Neural progenitor cell (in vitro differentiated cells): ENCODE results near the gene PRKAG2. TPM values are rescaled to one million over a fixed set of nuclear protein-coding genes. Genes with fewer than 3 reads are reported as not detected.

Source experiments
- DNase-seq: peaks from one replicate; pipeline ENCODE4 v3.0.0-alpha.2; 2016; ENCODE audit warnings: low spot score
- H2AFZ ChIP-seq: fragments of 200-600 bp; sonication (generic); replicated peaks from 2 replicates; pipeline ENCODE4 v1.6.1; 2016; ENCODE audit warnings: antibody characterized with exemption
- H3F3A ChIP-seq: fragments of 200-600 bp; sonication (generic); 2 replicates; pipeline ENCODE4 v1.6.1; 2016; ENCODE audit warnings: antibody characterized with exemption, low read depth
- H3K27ac ChIP-seq: fragments of 200-600 bp; sonication (generic); 2 replicates; pipeline ENCODE4 v1.5.1; 2016; ENCODE audit warnings: mild to moderate bottlenecking
- H3K27me3 ChIP-seq: fragments of 200-600 bp; sonication (generic); 2 replicates; pipeline ENCODE4 v1.6.1; 2016; ENCODE audit warnings: mild to moderate bottlenecking, moderate library complexity
- H3K36me3 ChIP-seq: fragments of 200-600 bp; sonication (generic); 2 replicates; pipeline ENCODE4 v1.5.1; 2016
- H3K4me1 ChIP-seq: fragments of 200-600 bp; sonication (generic); 2 replicates; pipeline ENCODE4 v1.6.1; 2016; ENCODE audit warnings: mixed run types
- H3K4me2 ChIP-seq: fragments of 200-600 bp; sonication (generic); 2 replicates; pipeline ENCODE4 v1.6.1; 2016
- H3K4me3 ChIP-seq: fragments of 200-600 bp; sonication (generic); 2 replicates; pipeline ENCODE4 v1.5.1; 2016
- H3K79me2 ChIP-seq: fragments of 200-600 bp; sonication (generic); 2 replicates; pipeline ENCODE4 v1.6.1; 2016; ENCODE audit warnings: low read depth
- H3K9ac ChIP-seq: fragments of 200-600 bp; sonication (generic); 2 replicates; pipeline ENCODE4 v1.6.1; 2016
- H3K9me3 ChIP-seq: fragments of 200-600 bp; sonication (generic); 2 replicates; pipeline ENCODE4 v1.5.1; 2016; ENCODE audit warnings: low read depth
- H4K20me1 ChIP-seq: fragments of 200-600 bp; sonication (generic); 2 replicates; pipeline ENCODE4 v1.6.1; 2016; ENCODE audit warnings: low read depth
- H3K27ac Mint-ChIP-seq: 3 replicates; pipeline ENCODE4 v1.8.0; 2021; ENCODE audit warnings: mixed read lengths
- H3K27me3 Mint-ChIP-seq: 2 replicates; pipeline ENCODE4 v1.8.0; 2022; ENCODE audit warnings: low read depth, mild to moderate bottlenecking, inconsistent platforms, moderate library complexity, mixed read lengths; ENCODE audit not compliant: insufficient read depth
- H3K36me3 Mint-ChIP-seq: 3 replicates; pipeline ENCODE4 v1.8.0; 2021; ENCODE audit warnings: mixed read lengths
- H3K4me1 Mint-ChIP-seq: 3 replicates; pipeline ENCODE4 v1.8.0; 2021; ENCODE audit warnings: mixed read lengths
- H3K4me3 Mint-ChIP-seq: 3 replicates; pipeline ENCODE4 v1.8.0; 2021; ENCODE audit warnings: mild to moderate bottlenecking, moderate library complexity, mixed read lengths
- H3K9me3 Mint-ChIP-seq: 3 replicates; pipeline ENCODE4 v1.8.0; 2020; ENCODE audit warnings: mixed read lengths
- EZH2 ChIP-seq: fragments of 200-600 bp; sonication (generic); IDR thresholded peaks from 2 replicates; pipeline ENCODE4 v1.6.1; 2017; ENCODE audit warnings: antibody characterized with exemption, mild to moderate bottlenecking, moderate library complexity
- EZH2phosphoT487 ChIP-seq: fragments of 200-600 bp; sonication (generic); IDR thresholded peaks from 2 replicates; pipeline ENCODE4 v1.6.1; 2017; ENCODE audit warnings: antibody characterized with exemption
- total RNA-seq: library from RNA; depleted of rRNA; stranded (reverse); fragments of >200 nt; gene quantifications from 2 replicates; pipeline ENCODE4 v1.2.3, GENCODE V29; 2015; ENCODE audit warnings: low replicate concordance
- TF ChIP-seq, protein P1 (sequence below): fragments of 200-600 bp; sonication (generic); IDR thresholded peaks from 2 replicates; pipeline ENCODE4 v1.5.1; 2017; ENCODE audit warnings: antibody characterized with exemption, mild to moderate bottlenecking

Gene PRKAG2
- total RNA-seq, result 11.1 and 11.4 TPM in 2 replicates

DNA sequence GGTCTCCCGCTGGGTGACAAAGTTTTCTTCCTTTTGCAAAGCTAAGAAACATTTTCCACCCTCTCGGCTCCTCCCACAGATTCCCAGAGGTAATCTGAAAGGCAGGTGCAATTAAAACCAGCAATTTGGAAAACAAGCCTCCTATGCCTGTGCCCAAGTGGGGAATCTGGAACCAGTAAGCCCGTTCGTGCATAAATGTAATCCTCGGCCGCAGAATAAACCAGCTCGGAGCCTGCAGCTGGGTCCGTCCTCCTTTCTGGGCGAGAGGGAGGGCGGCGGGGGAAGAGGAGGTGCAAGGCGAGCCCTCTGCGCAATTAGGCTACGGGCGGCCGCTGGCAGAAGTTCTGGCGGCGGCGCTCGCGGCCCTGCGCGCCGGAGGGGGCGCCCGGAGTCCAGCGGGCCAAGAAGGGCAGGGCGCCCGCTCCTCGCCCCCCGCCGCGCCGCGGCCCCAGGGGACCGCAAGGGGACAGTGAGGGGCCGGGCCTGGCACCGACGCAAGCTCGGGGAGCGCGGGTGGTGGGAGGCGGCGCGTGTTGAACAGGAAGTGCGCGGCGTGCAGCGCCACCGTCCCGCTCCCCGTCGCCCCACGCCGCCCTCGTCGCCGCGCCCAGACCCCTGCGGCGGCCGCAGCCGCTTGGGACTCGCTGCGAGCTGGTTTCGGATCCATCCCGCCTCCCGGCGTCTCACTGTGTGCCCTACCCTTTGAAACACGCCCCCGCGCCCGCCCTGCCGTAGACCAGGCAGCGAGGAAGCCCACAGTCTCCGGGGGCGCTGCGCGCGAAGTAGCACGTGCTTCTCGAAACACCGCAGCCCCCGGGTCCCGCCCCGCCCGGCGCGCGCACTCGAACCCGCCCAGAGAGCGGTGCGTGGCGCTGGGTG is at the start of gene PRKAG2:
TSS of gene PRKAG2 (minus strand) at position 217 of the 879 bp plus-strand sequence. CDS start 495 bp downstream, outside the sequence.
- H3K9me3 ChIP-seq, result no peaks in the 10 kb centered on the region
- peaks cover 54% of the 10 kb centered on the region for H3K27me3 ChIP-seq
- H3K4me3 ChIP-seq, result peak within 1 kb of the TSS; percentile 90
- H3F3A ChIP-seq, result peaks cover 26% of the 10 kb centered on the region
- Mint-ChIP-seq H3K27me3 (peaks cover 35% of the 10 kb centered on the region), H3K27ac (no peak within 1 kb of the TSS), H3K4me3 (peak within 1 kb of the TSS; percentile 92), H3K9me3 (no peaks in the 10 kb centered on the region), H3K36me3 (no peaks in the 10 kb centered on the region), H3K4me1 (peaks cover 10% of the 10 kb centered on the region)
- peak; percentile 82 for DNase-seq
- no peaks in the 10 kb centered on the region for H3K36me3 ChIP-seq
- no peak within 1 kb of the TSS for H3K27ac ChIP-seq
- H3K79me2 ChIP-seq, result no peaks in the 10 kb centered on the region
- H3K9ac ChIP-seq, result no peak within 1 kb of the TSS
- H2AFZ ChIP-seq, result peak within 1 kb of the TSS; percentile 96
- H3K4me2 ChIP-seq, result peak within 1 kb of the TSS; percentile 100
- H4K20me1 ChIP-seq, result peaks cover 10% of the 10 kb centered on the region
- peak; percentile 20 for TF ChIP-seq EZH2
- peak; percentile 39 for TF ChIP-seq EZH2phosphoT487
- TF ChIP-seq, protein P1, sequence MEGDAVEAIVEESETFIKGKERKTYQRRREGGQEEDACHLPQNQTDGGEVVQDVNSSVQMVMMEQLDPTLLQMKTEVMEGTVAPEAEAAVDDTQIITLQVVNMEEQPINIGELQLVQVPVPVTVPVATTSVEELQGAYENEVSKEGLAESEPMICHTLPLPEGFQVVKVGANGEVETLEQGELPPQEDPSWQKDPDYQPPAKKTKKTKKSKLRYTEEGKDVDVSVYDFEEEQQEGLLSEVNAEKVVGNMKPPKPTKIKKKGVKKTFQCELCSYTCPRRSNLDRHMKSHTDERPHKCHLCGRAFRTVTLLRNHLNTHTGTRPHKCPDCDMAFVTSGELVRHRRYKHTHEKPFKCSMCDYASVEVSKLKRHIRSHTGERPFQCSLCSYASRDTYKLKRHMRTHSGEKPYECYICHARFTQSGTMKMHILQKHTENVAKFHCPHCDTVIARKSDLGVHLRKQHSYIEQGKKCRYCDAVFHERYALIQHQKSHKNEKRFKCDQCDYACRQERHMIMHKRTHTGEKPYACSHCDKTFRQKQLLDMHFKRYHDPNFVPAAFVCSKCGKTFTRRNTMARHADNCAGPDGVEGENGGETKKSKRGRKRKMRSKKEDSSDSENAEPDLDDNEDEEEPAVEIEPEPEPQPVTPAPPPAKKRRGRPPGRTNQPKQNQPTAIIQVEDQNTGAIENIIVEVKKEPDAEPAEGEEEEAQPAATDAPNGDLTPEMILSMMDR, result peak; percentile 16
- H3K4me1 ChIP-seq, result peaks cover 22% of the 10 kb centered on the region

DNA sequence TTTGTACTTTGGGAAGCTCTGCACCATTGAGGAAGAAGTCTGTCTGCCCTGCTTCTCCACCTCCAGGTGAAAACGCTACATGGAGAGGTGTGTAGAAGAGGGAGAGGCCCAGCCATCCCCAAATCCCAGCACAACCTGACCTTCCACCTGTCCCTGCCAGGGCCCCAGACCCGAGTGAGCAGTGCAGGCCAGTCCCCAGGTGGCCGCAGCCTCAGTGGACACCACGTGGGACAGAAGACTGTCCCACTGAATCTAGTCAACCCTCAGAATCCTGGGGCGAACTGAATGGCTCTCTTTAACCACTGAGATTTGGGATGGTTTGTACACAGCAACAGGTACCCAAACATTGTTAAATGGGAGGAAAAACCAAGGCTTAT is 49.4 kb upstream of the PRKAG2 start:
- no peak overlapping the region for H2AFZ ChIP-seq
- no peak for DNase-seq
- H3K27me3 Mint-ChIP-seq, result peaks cover 11% of the 10 kb centered on the region
- H3K36me3 Mint-ChIP-seq, result no peaks in the 10 kb centered on the region
- no peaks in the 10 kb centered on the region for H3K36me3 ChIP-seq
- no peaks in the 10 kb centered on the region for H3K4me1 ChIP-seq
- no peaks in the 10 kb centered on the region for H3K27me3 ChIP-seq
- no peaks in the 10 kb centered on the region for H3F3A ChIP-seq
- H3K9me3 Mint-ChIP-seq, result peaks cover 3% of the 10 kb centered on the region
- no peak for TF ChIP-seq EZH2phosphoT487
- no peak overlapping the region for H3K9ac ChIP-seq
- H3K79me2 ChIP-seq, result no peaks in the 10 kb centered on the region
- H3K4me3 ChIP-seq, result no peak overlapping the region
- no peak overlapping the region for H3K4me2 ChIP-seq
- H3K9me3 ChIP-seq, result no peaks in the 10 kb centered on the region
- peaks cover 10% of the 10 kb centered on the region for H3K4me1 Mint-ChIP-seq
- H3K27ac ChIP-seq, result no peak overlapping the region
- H3K4me3 Mint-ChIP-seq, result no peak overlapping the region
- no peaks in the 10 kb centered on the region for H4K20me1 ChIP-seq
- peak overlapping the region; percentile 77 for H3K27ac Mint-ChIP-seq

DNA sequence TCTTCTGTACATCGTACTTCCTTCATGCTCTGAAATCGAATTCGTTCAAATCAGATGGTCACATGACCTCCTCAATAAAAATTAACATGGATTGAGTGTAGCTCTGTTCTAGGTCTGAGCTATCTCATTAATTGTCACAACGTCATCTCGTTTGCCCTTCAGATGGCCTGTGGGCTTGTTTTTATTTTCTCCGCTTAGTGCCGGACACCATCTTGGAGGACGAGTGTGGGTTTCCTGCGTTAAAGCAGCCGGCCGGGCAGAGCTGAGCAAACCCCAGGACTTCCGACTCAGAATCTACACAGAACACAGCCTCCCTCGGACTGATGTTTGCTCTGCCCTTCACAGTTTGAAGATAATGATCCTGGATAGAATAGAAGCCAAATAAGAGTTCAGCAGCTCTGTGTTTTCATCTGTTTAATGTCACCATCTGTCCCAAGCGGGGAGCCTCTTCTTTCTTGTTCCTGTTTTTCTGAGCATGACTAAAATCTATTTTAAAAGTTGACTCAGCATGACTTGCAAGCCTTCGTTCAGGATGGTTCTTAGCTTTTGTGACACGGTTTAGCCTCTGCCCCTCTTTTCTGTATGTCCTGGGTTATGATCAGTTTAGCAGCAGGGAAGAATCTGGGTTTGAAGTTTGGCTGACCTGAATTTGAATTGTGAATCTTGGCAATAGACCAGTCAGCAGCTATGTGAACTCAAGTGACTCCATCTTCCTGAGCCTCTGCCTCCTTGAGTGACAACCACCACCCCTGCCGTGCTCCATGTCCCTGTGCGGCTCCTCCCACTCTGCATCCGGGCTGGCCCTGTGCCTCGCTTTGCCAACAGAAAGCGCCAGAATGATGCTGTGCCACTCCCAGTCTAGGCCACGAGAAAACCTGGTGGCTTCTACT is 48.8 kb upstream of the PRKAG2 start:
- Mint-ChIP-seq H3K27me3 (peaks cover 11% of the 10 kb centered on the region), H3K27ac (peak overlapping the region; percentile 77), H3K9me3 (peaks cover 3% of the 10 kb centered on the region), H3K4me1 (peaks cover 10% of the 10 kb centered on the region), H3K36me3 (no peaks in the 10 kb centered on the region), H3K4me3 (no peak overlapping the region)
- TF ChIP-seq EZH2, result no peak
- TF ChIP-seq, protein P1, result no peak
- TF ChIP-seq EZH2phosphoT487, result no peak
- H3K4me3 ChIP-seq, result no peak overlapping the region
- H3K79me2 ChIP-seq, result no peaks in the 10 kb centered on the region
- no peak overlapping the region for H3K9ac ChIP-seq
- H2AFZ ChIP-seq, result no peak overlapping the region
- no peaks in the 10 kb centered on the region for H3K27me3 ChIP-seq
- no peaks in the 10 kb centered on the region for H3K36me3 ChIP-seq
- DNase-seq, result no peak
- no peaks in the 10 kb centered on the region for H3K4me1 ChIP-seq
- H3K27ac ChIP-seq, result no peak overlapping the region
- no peak overlapping the region for H3K4me2 ChIP-seq
- no peaks in the 10 kb centered on the region for H4K20me1 ChIP-seq
- H3F3A ChIP-seq, result no peaks in the 10 kb centered on the region
- H3K9me3 ChIP-seq, result no peaks in the 10 kb centered on the region
